HG03571 (cell line): ENCODE measurements around the gene PTP4A2.
A peak's percentile ranks its signal among the peaks of the same experiment; 100 is the strongest.
"Not testable (repeated sequence)": the region's sequence is repeated elsewhere in the genome, so short reads cannot be mapped to it uniquely, and the experiment has no call there.

Experiments used
- ATAC-seq: cut with Tn5 transposase; IDR thresholded peaks from one replicate; pipeline ENCODE4 v1.9.1; 2021; ENCODE audit not compliant: unreplicated experiment

The PTP4A2 gene

GRCh38 chr1:31951276-31951675 is 13.1 kb upstream of the PTP4A2 start:
- no peak for ATAC-seq

GRCh38 chr1:31949862-31950261 is 11.7 kb upstream of the PTP4A2 start:
- ATAC-seq: no peak

- not testable (repeated sequence) for ATAC-seq
Observed at GRCh38 chr1:31945677-31946076, 7.5 kb upstream of the PTP4A2 start.

GRCh38 chr1:31944205-31945089 is 6.3 kb upstream of the PTP4A2 start:
- peak; percentile 70 for ATAC-seq

- ATAC-seq: no peak
Observed at GRCh38 chr1:31943546-31944184, 5.5 kb upstream of the PTP4A2 start.

- not testable (repeated sequence) for ATAC-seq
Observed at GRCh38 chr1:31942061-31942460, 3.9 kb upstream of the PTP4A2 start.

GRCh38 chr1:31939484-31940329 is 1.5 kb upstream of the PTP4A2 start:
- no peak for ATAC-seq

GRCh38 chr1:31937300-31938183 is 626 bp downstream of the PTP4A2 start:
- ATAC-seq: peak; percentile 19

- ATAC-seq: no peak
Observed at GRCh38 chr1:31936981-31937299, 1.2 kb downstream of the PTP4A2 start.

GRCh38 chr1:31936278-31936980 is 1.7 kb downstream of the PTP4A2 start:
- ATAC-seq: no peak

- ATAC-seq: no peak
Observed at GRCh38 chr1:31934706-31935629, 3.2 kb downstream of the PTP4A2 start.

GRCh38 chr1:31932491-31933316 is 5.5 kb downstream of the PTP4A2 start:
- no peak for ATAC-seq

- no peak for ATAC-seq
Observed at GRCh38 chr1:31931593-31932225, 6.5 kb downstream of the PTP4A2 start.

GRCh38 chr1:31930836-31931592 is 7.2 kb downstream of the PTP4A2 start:
- ATAC-seq: no peak

GRCh38 chr1:31927661-31927980 is 10.5 kb downstream of the PTP4A2 start:
- no peak for ATAC-seq

- no peak for ATAC-seq
Observed at GRCh38 chr1:31926853-31927660, 11.1 kb downstream of the PTP4A2 start.
